SK-N-SH (cell line): ENCODE data around the gene GOLT1A.
"Not testable (repeated sequence)": the region's sequence is repeated elsewhere in the genome, so short reads cannot be mapped to it uniquely, and the experiment has no call there.

Experiments
- CHD2 ChIP-seq: fragments of 150-350 bp; IDR thresholded peaks from 2 replicates; pipeline ENCODE4 v1.6.1; 2018; ENCODE audit warnings: low read length; ENCODE audit not compliant: partially characterized antibody
- CTCF ChIP-seq: fragments of 200-600 bp; sonication (generic); IDR thresholded peaks from 2 replicates; pipeline ENCODE4 v1.6.1; 2017; ENCODE audit warnings: antibody characterized with exemption, mild to moderate bottlenecking, moderate library complexity
- EP300 ChIP-seq, 2 experiments: IDR thresholded peaks; 2 replicates each; pipeline versions ENCODE4 v1.4.0 to v1.6.1; 2012; ENCODE audit warnings: borderline replicate concordance in 1 of 2, low read depth in 1 of 2, low read length in 1 of 2
- SMC3 ChIP-seq: IDR thresholded peaks from 2 replicates; pipeline ENCODE4 v1.6.1; 2012; ENCODE audit warnings: low read depth, low read length, improper control_type of control experiment
- TF ChIP-seq, protein P1 (sequence below): IDR thresholded peaks from 2 replicates; pipeline ENCODE4 v1.4.0; 2012; ENCODE audit warnings: low read depth, borderline replicate concordance

- TF ChIP-seq CTCF; CHD2; EP300 (IDR thresholded peaks at IDR 0.05; ENCODE audit: borderline replicate concordance in 1 of 2, low read depth in 1 of 2, low read length in 1 of 2); SMC3: not testable (repeated sequence)
- TF ChIP-seq, protein P1, sequence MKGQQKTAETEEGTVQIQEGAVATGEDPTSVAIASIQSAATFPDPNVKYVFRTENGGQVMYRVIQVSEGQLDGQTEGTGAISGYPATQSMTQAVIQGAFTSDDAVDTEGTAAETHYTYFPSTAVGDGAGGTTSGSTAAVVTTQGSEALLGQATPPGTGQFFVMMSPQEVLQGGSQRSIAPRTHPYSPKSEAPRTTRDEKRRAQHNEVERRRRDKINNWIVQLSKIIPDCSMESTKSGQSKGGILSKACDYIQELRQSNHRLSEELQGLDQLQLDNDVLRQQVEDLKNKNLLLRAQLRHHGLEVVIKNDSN = not testable (repeated sequence)
These were observed 23.7 kb upstream of the GOLT1A start for GRCh38 chr1:204237515-204237914.
